Measurements from ENCODE around the gene MYO7A.

The MYO7A gene

DNA sequence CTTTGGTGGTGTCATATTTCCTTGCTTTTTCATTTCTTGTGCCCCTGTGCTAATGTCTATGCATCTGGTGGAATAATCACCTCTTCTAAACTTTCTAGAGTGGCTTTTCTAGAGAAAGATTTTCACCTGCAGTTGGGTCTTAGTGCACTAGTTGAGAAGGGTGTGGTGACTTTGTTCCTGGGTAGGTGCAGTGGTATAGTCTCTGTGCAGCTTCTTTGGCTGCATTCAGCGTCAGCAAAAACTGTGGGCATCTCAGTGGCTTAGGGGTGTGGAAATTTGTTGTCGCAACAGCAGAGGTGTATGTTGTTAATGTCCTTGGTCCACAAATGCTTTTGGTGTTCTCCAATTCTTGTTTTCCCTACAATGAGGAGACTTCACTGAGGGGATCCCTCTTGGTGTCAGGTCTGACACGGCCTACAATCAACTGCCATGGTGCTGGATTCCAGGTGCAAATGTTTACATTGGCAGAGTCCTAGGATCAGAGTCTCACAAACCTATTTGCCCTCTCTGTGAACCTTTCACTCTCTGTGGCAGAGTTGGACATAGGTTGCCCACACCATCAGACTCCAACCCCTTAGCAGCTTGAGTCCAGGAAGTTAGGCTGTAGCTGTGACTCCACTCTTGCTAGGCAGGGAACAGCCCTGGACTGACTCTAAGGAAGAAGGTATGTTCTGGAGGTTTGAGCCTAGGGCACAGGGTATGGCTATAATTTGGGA lies 124.7 kb downstream of the MYO7A start:
- in situ Hi-C loops (cut with MboI; ENCODE audit: low pct_unique_long_range_greater_than_20kb, low sequenced_read_pairs, unreplicated experiment) = no loop called here
- TF ChIP-seq CTCF (IDR thresholded peaks at IDR 0.05; ENCODE audit: extremely low read depth, insufficient read depth, missing control alignments) = no peak
- DNase-seq (ENCODE audit: low spot score) = no peak

- no peak for TF ChIP-seq CTCF (IDR thresholded peaks at IDR 0.05; ENCODE audit: extremely low read depth, insufficient read depth, missing control alignments)
- no peak for DNase-seq (ENCODE audit: low spot score)
- in situ Hi-C loops (cut with MboI; ENCODE audit: low pct_unique_long_range_greater_than_20kb, low sequenced_read_pairs, unreplicated experiment) = no loop called here
Observed at GRCh38 chr11:77253690-77254089, 125.6 kb downstream of the MYO7A start.

DNA sequence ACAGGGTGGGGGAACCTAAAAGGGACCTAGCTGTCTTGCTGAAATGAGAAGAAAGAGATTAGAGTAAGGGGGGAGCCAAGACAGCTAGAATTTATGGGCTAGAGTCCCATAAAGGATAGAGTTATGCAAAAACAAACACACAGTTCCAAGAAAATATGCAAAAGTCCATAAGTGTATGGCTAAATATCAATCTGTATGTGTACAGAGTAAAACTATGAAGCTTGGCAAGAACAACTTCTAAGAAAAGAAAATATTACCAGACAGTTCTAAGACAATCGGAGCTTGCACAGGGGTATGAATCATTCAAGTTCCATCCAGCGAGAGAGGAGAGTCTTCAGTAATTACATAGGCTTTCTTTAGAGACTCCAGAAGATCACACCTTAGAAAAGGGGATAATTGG lies 131.6 kb downstream of the MYO7A start:
- TF ChIP-seq CTCF (IDR thresholded peaks at IDR 0.05; ENCODE audit: extremely low read depth, insufficient read depth, missing control alignments) = no peak
- in situ Hi-C loops (cut with MboI; ENCODE audit: low pct_unique_long_range_greater_than_20kb, low sequenced_read_pairs, unreplicated experiment) = no loop called here
- DNase-seq (ENCODE audit: low spot score) = no peak

DNA sequence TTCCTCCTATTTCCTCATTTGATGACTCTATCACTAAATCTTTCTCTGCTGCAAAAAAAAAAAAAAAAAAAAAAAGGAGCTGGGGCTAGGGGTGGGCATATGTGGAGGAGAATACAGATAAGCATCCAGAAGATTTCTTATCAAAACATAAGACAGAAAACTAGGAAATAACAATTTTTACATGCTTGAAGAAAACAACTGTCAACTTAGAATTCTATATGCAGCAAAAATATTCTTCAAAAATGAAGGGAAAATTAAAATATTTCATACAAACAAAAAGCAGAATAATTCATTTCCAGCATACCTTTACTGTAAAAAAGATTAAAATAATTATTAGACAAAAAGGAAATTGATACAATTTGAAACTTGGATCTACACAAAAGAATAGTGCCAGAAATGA lies 134.8 kb downstream of the MYO7A start:
- in situ Hi-C loops (cut with MboI; ENCODE audit: low pct_unique_long_range_greater_than_20kb, low sequenced_read_pairs, unreplicated experiment) = no loop called here
- no peak for TF ChIP-seq CTCF (IDR thresholded peaks at IDR 0.05; ENCODE audit: extremely low read depth, insufficient read depth, missing control alignments)
- no peak for DNase-seq (ENCODE audit: low spot score)
